Natural killer cell (primary cell): Measurements from ENCODE around the gene AQP9. TPM values are rescaled to one million over a fixed set of nuclear protein-coding genes. Genes with fewer than 3 reads are reported as not detected.

Experiments
- ATAC-seq, 3 donors: fragments of 150-1000 bp in 2 of 3; fragments of 200-7000 bp in 1 of 3; cut with Tn5 transposase; 1 replicate in 1 of 3; 2 replicates in 2 of 3; pipeline ENCODE4 v1.10.0; 2021; ENCODE audit warnings: mild to moderate bottlenecking in 2 of 3, moderate library complexity in 2 of 3
- DNase-seq, 2 donors: peaks; one replicate each; pipeline versions ENCODE4 v3.0.0 to v3.0.0-alpha.2; 2013 to 2021; ENCODE audit warnings: mixed read lengths in 1 of 2
- H3K27ac ChIP-seq: one replicate; pipeline ENCODE4 v1.5.1; 2013; ENCODE audit warnings: mild to moderate bottlenecking, low read length
- H3K27me3 ChIP-seq: one replicate; pipeline ENCODE4 v1.6.1; 2013; ENCODE audit warnings: low read length; ENCODE audit not compliant: control insufficient read depth, insufficient read depth
- H3K36me3 ChIP-seq: one replicate; pipeline ENCODE4 v1.6.1; 2013; ENCODE audit warnings: low read length; ENCODE audit not compliant: control insufficient read depth, insufficient read depth
- H3K4me1 ChIP-seq: one replicate; pipeline ENCODE4 v1.6.1; 2013; ENCODE audit warnings: low read length; ENCODE audit not compliant: control insufficient read depth, insufficient read depth
- H3K4me3 ChIP-seq: one replicate; pipeline ENCODE4 v1.5.1; 2013; ENCODE audit warnings: low read length
- H3K9me3 ChIP-seq: one replicate; pipeline ENCODE4 v1.6.1; 2013; ENCODE audit warnings: low read length; ENCODE audit not compliant: control insufficient read depth, insufficient read depth
- H3K27ac Mint-ChIP-seq, 2 donors: one replicate each; pipeline ENCODE4 v1.8.0; 2022; ENCODE audit warnings: mild to moderate bottlenecking in 2 of 2, mixed read lengths in 2 of 2, moderate library complexity in 1 of 2
- H3K27me3 Mint-ChIP-seq, 2 donors: one replicate each; pipeline ENCODE4 v1.8.0; 2022; ENCODE audit warnings: low read depth in 2 of 2, mixed read lengths in 2 of 2
- H3K36me3 Mint-ChIP-seq: one replicate; pipeline ENCODE4 v1.8.0; 2022; ENCODE audit warnings: mixed read lengths
- H3K4me1 Mint-ChIP-seq, 2 donors: one replicate each; pipeline ENCODE4 v1.8.0; 2022; ENCODE audit warnings: mixed read lengths in 2 of 2
- H3K4me3 Mint-ChIP-seq: one replicate; pipeline ENCODE4 v1.8.0; 2022; ENCODE audit warnings: mild to moderate bottlenecking, moderate library complexity, mixed read lengths
- H3K9me3 Mint-ChIP-seq, 2 donors: one replicate each; pipeline ENCODE4 v1.8.0; 2022; ENCODE audit warnings: mixed read lengths in 2 of 2
- WGBS: methylation state at CpG from one replicate; pipeline ENCODE4 v1.1.7; 2013; ENCODE audit warnings: missing lambda C conversion rate; ENCODE audit not compliant: insufficient coverage; 5-methylcytosine and 5-hydroxymethylcytosine counted together
- intact Hi-C: fragments of 100-400 bp; cut with micrococcal nuclease; formaldehyde crosslinking; loops from one replicate; pipeline ENCODE4 v1.14.2; 2022
- total RNA-seq, 4 donors: library from RNA; stranded (reverse); fragments of 120-200 nt in 1 of 4; gene quantifications; one replicate each; pipeline versions ENCODE4 v1.2.3 to v1.2.4, GENCODE V29; 2013 to 2022
- TF ChIP-seq, protein P1 (sequence below): fragments of 200-600 bp; IDR thresholded peaks from one replicate; pipeline ENCODE4 v1.8.0; 2022; ENCODE audit warnings: antibody characterized with exemption

Gene AQP9
- total RNA-seq, 3 donors from 2014 or later (not counting 1 experiment from before 2014, with no cell fraction given), result 2.4 to 19.7 (median 2.8) TPM

DNA sequence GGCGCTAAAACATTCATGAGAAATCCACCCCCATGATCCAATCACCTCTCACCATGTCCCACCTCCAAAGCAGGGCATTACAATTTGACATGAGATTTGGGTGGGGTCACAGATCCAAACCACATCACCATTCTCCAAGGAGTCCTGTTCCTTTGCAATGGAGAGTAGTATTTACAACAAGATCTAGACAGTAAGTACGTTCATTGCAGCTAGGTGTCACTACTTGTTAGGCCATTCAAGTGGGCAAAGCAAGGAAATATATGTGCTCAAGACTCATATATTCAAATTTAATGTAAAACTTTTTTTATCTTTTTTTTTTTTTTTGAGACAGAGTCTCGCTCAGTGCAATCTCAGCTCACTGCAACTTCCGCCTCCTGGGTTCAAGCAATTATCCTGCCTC is 79.3 kb downstream of the AQP9 start:
- ATAC-seq, result no peak
- Mint-ChIP-seq H3K9me3 (no peaks in the 10 kb centered on the region), H3K4me1 (peaks cover 0 to 4% of the 10 kb centered on the region in 2 donors), H3K27ac (no peak overlapping the region), H3K27me3 (peaks cover 10 to 14% of the 10 kb centered on the region in 2 donors), H3K36me3 (no peaks in the 10 kb centered on the region), H3K4me3 (no peak overlapping the region)
- H3K36me3 ChIP-seq, result no peaks in the 10 kb centered on the region
- H3K9me3 ChIP-seq, result no peaks in the 10 kb centered on the region
- intact Hi-C loops, result no loop called here
- H3K27ac ChIP-seq, result no peak overlapping the region
- 94% methylated on average over 3 of the region's 4 CpGs for WGBS
- DNase-seq, result no peak
- H3K4me3 ChIP-seq, result no peak overlapping the region
- H3K4me1 ChIP-seq, result no peaks in the 10 kb centered on the region
- TF ChIP-seq, protein P1, sequence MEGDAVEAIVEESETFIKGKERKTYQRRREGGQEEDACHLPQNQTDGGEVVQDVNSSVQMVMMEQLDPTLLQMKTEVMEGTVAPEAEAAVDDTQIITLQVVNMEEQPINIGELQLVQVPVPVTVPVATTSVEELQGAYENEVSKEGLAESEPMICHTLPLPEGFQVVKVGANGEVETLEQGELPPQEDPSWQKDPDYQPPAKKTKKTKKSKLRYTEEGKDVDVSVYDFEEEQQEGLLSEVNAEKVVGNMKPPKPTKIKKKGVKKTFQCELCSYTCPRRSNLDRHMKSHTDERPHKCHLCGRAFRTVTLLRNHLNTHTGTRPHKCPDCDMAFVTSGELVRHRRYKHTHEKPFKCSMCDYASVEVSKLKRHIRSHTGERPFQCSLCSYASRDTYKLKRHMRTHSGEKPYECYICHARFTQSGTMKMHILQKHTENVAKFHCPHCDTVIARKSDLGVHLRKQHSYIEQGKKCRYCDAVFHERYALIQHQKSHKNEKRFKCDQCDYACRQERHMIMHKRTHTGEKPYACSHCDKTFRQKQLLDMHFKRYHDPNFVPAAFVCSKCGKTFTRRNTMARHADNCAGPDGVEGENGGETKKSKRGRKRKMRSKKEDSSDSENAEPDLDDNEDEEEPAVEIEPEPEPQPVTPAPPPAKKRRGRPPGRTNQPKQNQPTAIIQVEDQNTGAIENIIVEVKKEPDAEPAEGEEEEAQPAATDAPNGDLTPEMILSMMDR, result no peak
- no peaks in the 10 kb centered on the region for H3K27me3 ChIP-seq

DNA sequence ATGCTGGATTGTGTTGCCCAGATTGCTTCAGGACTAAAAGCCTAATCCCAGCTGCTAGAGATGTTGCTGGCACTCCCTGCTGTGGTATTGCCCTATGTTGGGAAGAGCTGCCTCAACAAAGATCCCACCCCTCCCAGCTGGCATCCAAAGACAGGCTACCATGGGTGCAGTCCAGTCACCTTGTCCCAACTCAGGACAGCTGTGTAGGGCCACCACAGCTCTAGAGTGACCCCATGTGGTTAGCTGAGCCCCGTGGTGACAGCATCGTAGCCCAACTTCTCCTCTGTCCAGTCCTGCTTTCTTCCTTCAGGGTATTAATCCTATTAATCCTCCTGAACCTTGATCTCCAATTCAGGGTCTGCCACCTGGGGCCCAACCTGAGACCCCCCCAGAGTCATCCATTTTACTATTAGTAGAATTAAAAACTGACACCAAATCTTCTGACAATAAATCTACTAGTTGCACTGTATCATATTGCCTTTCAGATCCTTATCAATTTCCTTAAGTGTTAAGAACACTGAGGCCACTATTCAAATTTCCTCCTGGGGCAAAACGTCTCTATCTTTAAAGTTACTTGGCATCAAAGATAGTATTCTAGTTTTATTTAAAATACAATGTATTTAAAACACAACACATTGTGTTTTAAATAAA is 83.5 kb downstream of the AQP9 start:
- Mint-ChIP-seq H3K9me3 (no peaks in the 10 kb centered on the region), H3K27me3 (peaks cover 8 to 10% of the 10 kb centered on the region in 2 donors), H3K36me3 (no peaks in the 10 kb centered on the region), H3K4me3 (no peak overlapping the region), H3K4me1 (no peaks in the 10 kb centered on the region), H3K27ac (no peak overlapping the region)
- Histone ChIP-seq H3K9me3 (no peaks in the 10 kb centered on the region), H3K36me3 (no peaks in the 10 kb centered on the region), H3K4me1 (no peaks in the 10 kb centered on the region), H3K4me3 (no peak overlapping the region), H3K27ac (no peak overlapping the region), H3K27me3 (no peaks in the 10 kb centered on the region)
- intact Hi-C loops, result no loop called here
- 40% methylated on average over 2 of the region's 3 CpGs for WGBS
- no peak for ATAC-seq
- DNase-seq, result no peak
- TF ChIP-seq, protein P1, result no peak

DNA sequence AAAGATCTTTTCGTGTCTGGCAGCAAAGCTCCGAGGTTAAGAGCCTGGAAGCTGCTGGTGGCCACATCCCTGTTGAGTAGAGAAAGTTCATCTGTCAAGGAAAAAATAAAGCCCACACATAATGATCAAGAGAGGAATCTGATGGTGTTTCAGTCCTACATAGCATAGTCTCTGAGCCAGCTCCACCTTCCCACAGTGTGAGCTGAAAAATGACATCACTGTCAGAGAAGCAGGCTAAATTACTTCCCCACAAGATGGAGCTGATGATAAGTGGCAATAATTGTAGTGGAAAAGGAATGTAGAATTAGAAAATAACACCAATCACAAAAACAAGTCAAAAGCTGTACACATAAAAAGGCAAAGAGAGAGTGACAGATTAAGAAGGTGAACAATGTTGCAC is 84.5 kb downstream of the AQP9 start:
- no peak overlapping the region for H3K4me3 Mint-ChIP-seq
- no peaks in the 10 kb centered on the region for H3K4me1 Mint-ChIP-seq
- H3K36me3 Mint-ChIP-seq, result no peaks in the 10 kb centered on the region
- no peak overlapping the region for H3K27ac ChIP-seq
- no peaks in the 10 kb centered on the region for H3K9me3 ChIP-seq
- H3K9me3 Mint-ChIP-seq, result no peaks in the 10 kb centered on the region
- H3K36me3 ChIP-seq, result no peaks in the 10 kb centered on the region
- no peak overlapping the region for H3K4me3 ChIP-seq
- DNase-seq, result no peak
- no peak for ATAC-seq
- TF ChIP-seq, protein P1, result no peak
- intact Hi-C loops, result no loop called here
- H3K27me3 Mint-ChIP-seq, result peaks cover 8 to 10% of the 10 kb centered on the region in 2 donors
- 80% methylated on average over 1 of the region's 2 CpGs for WGBS
- H3K4me1 ChIP-seq, result no peaks in the 10 kb centered on the region
- H3K27me3 ChIP-seq, result no peaks in the 10 kb centered on the region
- no peak overlapping the region for H3K27ac Mint-ChIP-seq

DNA sequence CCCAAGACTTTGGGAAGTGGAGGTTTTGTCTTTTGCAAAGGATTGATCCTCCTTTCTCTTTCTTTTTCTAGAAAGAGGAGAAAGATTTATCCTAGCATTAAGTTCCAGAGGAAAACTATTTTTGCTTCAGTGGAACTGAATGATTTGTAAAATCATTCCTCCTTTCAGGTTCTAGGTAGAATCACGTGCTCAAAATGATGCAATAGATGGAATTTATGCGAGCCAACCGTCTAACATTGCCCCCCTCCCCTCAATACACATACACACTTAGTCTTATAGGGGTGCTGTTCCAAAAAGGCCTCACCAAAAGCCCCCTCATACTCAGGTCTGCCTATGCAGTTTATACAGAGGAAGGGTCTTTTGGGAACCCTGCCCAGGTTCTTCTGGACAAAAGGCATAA is 85.3 kb downstream of the AQP9 start:
- Mint-ChIP-seq H3K9me3 (no peaks in the 10 kb centered on the region), H3K36me3 (no peaks in the 10 kb centered on the region), H3K27me3 (peaks cover 8 to 16% of the 10 kb centered on the region in 2 donors), H3K4me3 (no peak overlapping the region), H3K4me1 (no peaks in the 10 kb centered on the region), H3K27ac (no peak overlapping the region)
- Histone ChIP-seq H3K4me3 (no peak overlapping the region), H3K36me3 (no peaks in the 10 kb centered on the region), H3K27ac (no peak overlapping the region), H3K9me3 (no peaks in the 10 kb centered on the region), H3K4me1 (no peaks in the 10 kb centered on the region), H3K27me3 (no peaks in the 10 kb centered on the region)
- WGBS, result 83% methylated on average over 3 of the region's 3 CpGs
- no peak for DNase-seq
- no peak for ATAC-seq
- intact Hi-C loops, result no loop called here
- TF ChIP-seq, protein P1, result no peak
